CD4-positive, CD25-positive, alpha-beta regulatory T cell (primary cell): ENCODE measurements around the gene PNP. TPM values are rescaled to one million over a fixed set of nuclear protein-coding genes. Genes with fewer than 3 reads are reported as not detected.
A peak's percentile ranks its signal among the peaks of the same experiment; 100 is the strongest.

Experiments
- ATAC-seq, 2 donors: fragments of 150-1000 bp; cut with Tn5 transposase; one replicate each; pipeline ENCODE4 v1.10.0; 2021; ENCODE audit warnings: low read depth in 2 of 2, moderate number of reproducible peaks in 2 of 2, moderate library complexity in 1 of 2
- DNase-seq, 3 donors: peaks; one replicate each; pipeline versions ENCODE4 v3.0.0 to v3.0.0-alpha.2; 2012 to 2022; ENCODE audit warnings: mixed read lengths in 1 of 3
- H3K27ac ChIP-seq: one replicate; pipeline ENCODE4 v1.7.0; 2013; ENCODE audit warnings: mild to moderate bottlenecking, low read length; ENCODE audit not compliant: insufficient read depth, poor library complexity, severe bottlenecking
- H3K27me3 ChIP-seq: one replicate; pipeline ENCODE4 v1.7.0; 2013; ENCODE audit warnings: low read length; ENCODE audit not compliant: control insufficient read depth, insufficient read depth
- H3K36me3 ChIP-seq: one replicate; pipeline ENCODE4 v1.7.0; 2013; ENCODE audit warnings: mild to moderate bottlenecking, low read length, moderate library complexity; ENCODE audit not compliant: control insufficient read depth, insufficient read depth
- H3K4me1 ChIP-seq: 2 replicates; pipeline ENCODE4 v1.7.0; 2013; ENCODE audit warnings: mild to moderate bottlenecking, low read length; ENCODE audit not compliant: insufficient read depth, control insufficient read depth, poor library complexity, severe bottlenecking
- H3K4me3 ChIP-seq: one replicate; pipeline ENCODE4 v1.7.0; 2013; ENCODE audit warnings: low read depth, mild to moderate bottlenecking, low read length, moderate library complexity
- H3K9me3 ChIP-seq, 2 experiments: 1 replicate in 1 of 2; 2 replicates in 1 of 2; pipeline ENCODE4 v1.7.0; 2013; ENCODE audit warnings: low read length in 2 of 2, mild to moderate bottlenecking in 1 of 2, moderate library complexity in 1 of 2; ENCODE audit not compliant: control insufficient read depth in 2 of 2
- H3K27ac Mint-ChIP-seq, 3 donors: one replicate each; pipeline ENCODE4 v1.8.0; 2020 to 2022; ENCODE audit warnings: mild to moderate bottlenecking in 3 of 3, mixed read lengths in 3 of 3, moderate library complexity in 2 of 3
- H3K27me3 Mint-ChIP-seq: one replicate; pipeline ENCODE4 v1.8.0; 2022; ENCODE audit warnings: mild to moderate bottlenecking, mixed read lengths
- H3K36me3 Mint-ChIP-seq: one replicate; pipeline ENCODE4 v1.8.0; 2020; ENCODE audit warnings: mixed read lengths
- H3K4me1 Mint-ChIP-seq, 4 donors: one replicate each; pipeline ENCODE4 v1.8.0; 2020 to 2022; ENCODE audit warnings: mixed read lengths in 4 of 4, mild to moderate bottlenecking in 1 of 4
- H3K4me3 Mint-ChIP-seq, 4 donors: one replicate each; pipeline ENCODE4 v1.8.0; 2020 to 2022; ENCODE audit warnings: mild to moderate bottlenecking in 4 of 4, mixed read lengths in 4 of 4, moderate library complexity in 3 of 4
- H3K9me3 Mint-ChIP-seq, 7 donors: one replicate each; pipeline ENCODE4 v1.8.0; 2020 to 2022; ENCODE audit warnings: mixed read lengths in 7 of 7, mild to moderate bottlenecking in 3 of 7, moderate library complexity in 2 of 7
- polyA plus RNA-seq, 4 donors: library from polyadenylated mRNA; unstranded; fragments of 300-500 nt; fragmentation: Illumina TruSeq; gene quantifications; one replicate each; pipeline ENCODE4 v1.2.3, GENCODE V29; 2021
- total RNA-seq: library from RNA; stranded (reverse); gene quantifications from one replicate; pipeline ENCODE4 v1.2.3, GENCODE V29; 2022

Gene PNP
- total and polyA plus RNA-seq, 5 donors from 2014 or later, result 28.8 to 42.5 (median 39.1) TPM

DNA sequence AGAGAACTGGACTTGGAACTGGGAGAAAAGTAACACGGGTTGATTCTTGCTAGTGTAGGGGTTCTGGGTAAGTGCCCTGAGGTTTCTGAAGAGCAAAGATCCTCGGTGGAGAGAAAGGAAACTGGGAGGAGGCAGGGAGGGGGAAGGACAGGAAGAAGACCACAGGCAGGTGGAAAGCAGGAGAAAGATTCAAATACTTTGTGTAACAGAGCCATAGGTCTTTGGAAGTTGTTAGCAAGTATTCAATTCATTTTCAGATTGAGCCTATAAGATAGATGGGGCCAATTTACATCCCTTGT, 1.3 kb downstream of the PNP start:
- peaks cover 4% of the 10 kb centered on the region for H3K27me3 Mint-ChIP-seq
- DNase-seq, result no peak
- Histone ChIP-seq H3K27ac (peak overlapping the region; percentile 80), H3K4me3 (peak overlapping the region; percentile 95), H3K4me1 (peaks cover 36% of the 10 kb centered on the region), H3K9me3 (no peaks in the 10 kb centered on the region), H3K36me3 (peaks cover 33% of the 10 kb centered on the region), H3K27me3 (no peaks in the 10 kb centered on the region)
- no peak for ATAC-seq
- peak overlapping the region; percentile 97 to 100 (median 98) for H3K4me3 Mint-ChIP-seq
- H3K36me3 Mint-ChIP-seq, result peaks cover 33% of the 10 kb centered on the region
- H3K4me1 Mint-ChIP-seq, result peaks cover 4 to 56% (median 49%) of the 10 kb centered on the region in 4 donors
- no peaks in the 10 kb centered on the region for H3K9me3 Mint-ChIP-seq
- H3K27ac Mint-ChIP-seq, result peak overlapping the region; percentile 92 to 98 (median 96)

DNA sequence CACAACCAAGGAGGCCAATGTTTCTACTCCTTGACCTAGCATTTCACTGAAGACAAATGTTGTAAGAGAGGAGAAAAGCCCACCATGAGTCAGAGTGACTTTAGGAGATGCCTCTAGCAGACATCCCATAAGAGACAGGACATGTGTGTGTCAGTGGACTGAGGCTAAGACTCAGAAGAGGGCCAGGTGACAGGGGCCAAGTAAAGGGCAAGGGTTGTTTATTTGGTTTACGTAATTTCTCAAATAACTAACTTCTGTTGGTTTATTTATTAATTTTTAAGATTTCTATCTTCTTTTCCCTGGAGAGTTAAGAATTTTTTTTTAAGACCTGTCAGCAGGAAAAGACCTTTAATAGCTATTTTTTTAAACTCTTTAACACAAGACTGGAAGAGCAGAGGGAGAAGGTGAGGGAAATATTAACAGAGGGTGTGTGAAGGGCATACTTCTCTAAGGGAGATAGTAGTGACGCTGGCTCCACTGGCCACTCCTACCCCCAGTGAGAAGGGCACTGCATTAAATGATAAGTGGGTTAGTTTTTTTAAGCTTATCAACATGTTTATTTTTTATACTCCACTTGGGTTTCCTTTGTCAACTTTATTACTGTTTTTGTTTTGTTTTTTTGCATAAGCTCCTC, 3.4 kb downstream of the PNP start:
- Histone ChIP-seq H3K27ac (no peak overlapping the region), H3K9me3 (no peaks in the 10 kb centered on the region), H3K36me3 (peaks cover 43% of the 10 kb centered on the region), H3K4me3 (no peak overlapping the region), H3K27me3 (no peaks in the 10 kb centered on the region), H3K4me1 (peaks cover 52% of the 10 kb centered on the region)
- no peaks in the 10 kb centered on the region for H3K9me3 Mint-ChIP-seq
- H3K27ac Mint-ChIP-seq, result peak overlapping the region; percentile 33 to 82 (median 43)
- H3K4me1 Mint-ChIP-seq, result peaks cover 15 to 77% (median 59%) of the 10 kb centered on the region in 4 donors
- ATAC-seq, result no peak
- peaks cover 9% of the 10 kb centered on the region for H3K27me3 Mint-ChIP-seq
- DNase-seq, result no peak
- H3K36me3 Mint-ChIP-seq, result peaks cover 51% of the 10 kb centered on the region
- H3K4me3 Mint-ChIP-seq, result peak overlapping the region in 3 of 4 donors; percentile 66 to 80 (median 68)

DNA sequence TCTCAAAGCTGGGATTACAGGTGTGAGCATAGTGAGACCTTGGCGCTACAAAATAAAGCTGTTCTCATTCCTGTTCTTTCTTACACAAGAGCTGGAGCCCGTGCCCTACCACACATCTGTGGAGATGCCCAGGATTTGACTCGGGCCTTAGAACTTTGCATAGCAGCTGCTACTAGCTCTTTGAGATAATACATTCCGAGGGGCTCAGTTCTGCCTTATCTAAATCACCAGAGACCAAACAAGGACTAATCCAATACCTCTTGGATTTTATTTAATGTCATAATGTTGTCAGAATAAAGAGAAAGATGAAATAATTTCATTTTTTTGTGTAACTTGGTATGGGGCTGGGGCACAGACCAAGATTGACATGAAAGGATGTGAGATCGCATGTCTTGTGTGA, 7.6 kb downstream of the PNP start:
- no peak for DNase-seq
- Mint-ChIP-seq H3K9me3 (no peaks in the 10 kb centered on the region), H3K36me3 (peaks cover 51% of the 10 kb centered on the region), H3K27ac (peak overlapping the region; percentile 93 to 96 (median 96)), H3K4me3 (peak overlapping the region; percentile 80 to 83 (median 83)), H3K4me1 (peaks cover 20 to 73% (median 46%) of the 10 kb centered on the region in 4 donors), H3K27me3 (peaks cover 5% of the 10 kb centered on the region)
- Histone ChIP-seq H3K4me1 (peaks cover 33% of the 10 kb centered on the region), H3K36me3 (peaks cover 45% of the 10 kb centered on the region), H3K27me3 (no peaks in the 10 kb centered on the region), H3K27ac (peak overlapping the region; percentile 69), H3K4me3 (peak overlapping the region; percentile 61), H3K9me3 (no peaks in the 10 kb centered on the region)
- ATAC-seq, result no peak

DNA sequence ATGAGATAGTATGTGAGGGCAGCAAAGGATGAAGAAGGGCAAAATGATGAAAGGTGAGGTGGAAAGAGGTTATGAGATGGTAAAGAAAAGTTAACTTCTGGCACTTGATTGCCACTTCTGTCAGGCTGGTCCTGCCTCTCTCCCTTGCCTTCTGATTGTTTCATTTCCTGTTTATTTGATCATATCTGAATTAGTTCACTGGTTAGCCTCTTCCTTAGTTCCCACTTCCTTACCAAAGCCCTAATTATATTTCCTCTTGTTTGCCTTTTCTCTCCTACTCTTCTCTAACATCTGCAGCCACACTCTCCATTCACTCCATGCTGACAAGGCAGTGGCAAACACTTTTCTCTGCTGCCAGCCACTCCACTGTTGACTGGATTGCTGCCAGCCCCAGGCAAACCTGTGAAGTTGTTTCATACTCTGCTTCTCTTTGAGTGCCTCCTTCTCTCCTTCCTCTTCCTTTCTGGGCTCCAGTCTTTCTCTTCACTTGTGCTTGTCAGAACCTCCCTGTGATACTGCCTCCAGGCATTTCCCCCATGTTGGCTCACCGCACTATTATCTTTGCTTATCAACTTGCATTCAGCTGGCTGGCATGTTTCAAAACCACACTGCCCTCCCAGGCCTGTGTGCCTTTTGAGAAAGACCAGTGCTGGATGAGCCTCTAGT, 8.1 kb downstream of the PNP start:
- DNase-seq (peak in 2 of 3 donors; percentile 38 to 68), ATAC-seq (peak; percentile 61 to 74)
- Mint-ChIP-seq H3K27ac (peak overlapping the region; percentile 93 to 96 (median 96)), H3K27me3 (peaks cover 5% of the 10 kb centered on the region), H3K36me3 (peaks cover 46% of the 10 kb centered on the region), H3K4me3 (peak overlapping the region; percentile 80 to 83 (median 83)), H3K4me1 (peaks cover 20 to 68% (median 41%) of the 10 kb centered on the region in 4 donors), H3K9me3 (no peaks in the 10 kb centered on the region)
- H3K4me3 ChIP-seq, result peak overlapping the region; percentile 61
- peaks cover 42% of the 10 kb centered on the region for H3K36me3 ChIP-seq
- no peaks in the 10 kb centered on the region for H3K9me3 ChIP-seq
- H3K4me1 ChIP-seq, result peaks cover 27% of the 10 kb centered on the region
- H3K27ac ChIP-seq, result peak overlapping the region; percentile 69
- no peaks in the 10 kb centered on the region for H3K27me3 ChIP-seq

DNA sequence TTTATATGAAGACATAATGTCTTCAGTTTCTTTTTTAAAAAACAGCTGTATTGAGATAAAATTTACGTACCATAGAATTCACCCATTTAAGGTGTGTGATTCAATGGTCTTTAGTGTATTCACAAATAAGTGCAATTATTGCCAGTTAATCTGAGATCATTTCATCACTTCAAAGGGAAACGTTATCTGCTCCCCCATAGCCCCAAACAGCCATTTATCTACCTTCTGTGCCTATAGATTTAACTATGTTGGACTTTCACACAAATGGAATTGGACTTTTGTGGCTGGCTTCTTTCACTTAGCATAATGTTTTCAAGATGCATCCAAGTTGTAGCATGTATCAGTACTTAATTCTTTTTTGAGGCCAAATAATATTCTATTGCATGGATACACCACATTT, 9.7 kb downstream of the PNP start:
- Histone ChIP-seq H3K27ac (no peak overlapping the region), H3K4me3 (no peak overlapping the region), H3K9me3 (no peaks in the 10 kb centered on the region), H3K27me3 (no peaks in the 10 kb centered on the region), H3K4me1 (peaks cover 25% of the 10 kb centered on the region), H3K36me3 (peaks cover 27% of the 10 kb centered on the region)
- peaks cover 35% of the 10 kb centered on the region for H3K36me3 Mint-ChIP-seq
- peak overlapping the region in 2 of 3 donors; percentile 20 to 96 for H3K27ac Mint-ChIP-seq
- H3K27me3 Mint-ChIP-seq, result peaks cover 5% of the 10 kb centered on the region
- DNase-seq (no peak), ATAC-seq (no peak)
- H3K4me1 Mint-ChIP-seq, result peaks cover 19 to 61% (median 32%) of the 10 kb centered on the region in 4 donors
- no peak overlapping the region for H3K4me3 Mint-ChIP-seq
- no peaks in the 10 kb centered on the region for H3K9me3 Mint-ChIP-seq

DNA sequence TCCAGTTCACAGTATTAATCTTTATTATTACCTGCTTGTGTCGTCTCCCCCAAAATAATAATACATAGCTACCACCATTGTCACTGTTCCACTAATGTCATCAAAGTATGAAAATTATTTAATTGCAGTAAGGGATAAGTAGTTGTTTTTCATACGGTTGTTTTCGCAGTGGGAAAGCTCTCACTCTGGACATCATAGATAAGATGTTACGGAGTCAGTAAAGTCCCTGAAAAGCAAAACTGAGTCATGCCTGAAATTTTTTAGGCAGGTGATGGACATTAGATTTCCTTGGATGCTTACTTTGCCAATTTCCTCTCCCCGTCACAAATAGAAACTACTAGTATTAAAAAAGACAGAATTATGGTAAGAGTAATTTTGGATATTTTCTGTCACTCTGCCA, 13.2 kb downstream of the PNP start:
- Histone ChIP-seq H3K4me3 (no peak overlapping the region), H3K36me3 (peaks cover 2% of the 10 kb centered on the region), H3K27ac (no peak overlapping the region), H3K4me1 (peaks cover 18% of the 10 kb centered on the region), H3K9me3 (no peaks in the 10 kb centered on the region), H3K27me3 (no peaks in the 10 kb centered on the region)
- DNase-seq (no peak), ATAC-seq (no peak)
- H3K4me1 Mint-ChIP-seq, result peaks cover 14 to 35% (median 21%) of the 10 kb centered on the region in 4 donors
- peaks cover 0 to 5% (median 0%) of the 10 kb centered on the region in 7 donors for H3K9me3 Mint-ChIP-seq
- H3K36me3 Mint-ChIP-seq, result peaks cover 3% of the 10 kb centered on the region
- peak overlapping the region in 1 of 3 donors; percentile 62 for H3K27ac Mint-ChIP-seq
- H3K27me3 Mint-ChIP-seq, result peaks cover 7% of the 10 kb centered on the region
- H3K4me3 Mint-ChIP-seq, result no peak overlapping the region

DNA sequence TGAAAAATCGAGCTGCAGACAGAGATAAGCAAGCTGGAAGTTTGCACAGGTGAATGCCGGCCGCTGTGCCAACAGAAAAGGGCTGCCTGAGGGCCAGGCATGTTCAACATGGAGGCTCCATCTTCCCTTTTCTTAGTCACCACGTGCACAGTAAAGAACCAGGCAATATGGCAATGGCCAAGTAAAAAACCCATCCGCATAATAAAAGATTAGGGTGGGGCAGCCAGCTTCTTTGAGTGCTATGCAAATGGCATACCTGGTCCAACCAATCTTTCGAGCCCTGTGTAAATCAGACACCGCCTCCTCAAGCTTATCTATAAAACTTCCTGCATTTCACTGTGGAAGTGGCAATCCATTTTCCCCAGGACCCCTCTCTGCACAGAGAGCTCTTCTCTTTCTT, 16.7 kb downstream of the PNP start:
- Mint-ChIP-seq H3K4me3 (no peak overlapping the region), H3K27ac (no peak overlapping the region), H3K9me3 (peaks cover 0 to 5% (median 0%) of the 10 kb centered on the region in 7 donors), H3K27me3 (peaks cover 9% of the 10 kb centered on the region), H3K36me3 (no peaks in the 10 kb centered on the region), H3K4me1 (peaks cover 19 to 47% (median 25%) of the 10 kb centered on the region in 4 donors)
- H3K9me3 ChIP-seq, result no peaks in the 10 kb centered on the region
- H3K36me3 ChIP-seq, result no peaks in the 10 kb centered on the region
- H3K27ac ChIP-seq, result no peak overlapping the region
- no peak overlapping the region for H3K4me3 ChIP-seq
- no peaks in the 10 kb centered on the region for H3K27me3 ChIP-seq
- DNase-seq (no peak), ATAC-seq (no peak)
- peaks cover 24% of the 10 kb centered on the region for H3K4me1 ChIP-seq
